Measurements from ENCODE around the gene THSD1. TPM values are rescaled to one million over a fixed set of nuclear protein-coding genes. Genes with fewer than 3 reads are reported as not detected.
A peak's percentile ranks its signal among the peaks of the same experiment; 100 is the strongest.

Gene THSD1
- total and polyA plus RNA-seq, 9 of the 15 experiments (the other 6 are each of a cell fraction or from before 2014, with no cell fraction given): 0.01 to 0.11 (median 0.04) TPM; not detected in 2

DNA sequence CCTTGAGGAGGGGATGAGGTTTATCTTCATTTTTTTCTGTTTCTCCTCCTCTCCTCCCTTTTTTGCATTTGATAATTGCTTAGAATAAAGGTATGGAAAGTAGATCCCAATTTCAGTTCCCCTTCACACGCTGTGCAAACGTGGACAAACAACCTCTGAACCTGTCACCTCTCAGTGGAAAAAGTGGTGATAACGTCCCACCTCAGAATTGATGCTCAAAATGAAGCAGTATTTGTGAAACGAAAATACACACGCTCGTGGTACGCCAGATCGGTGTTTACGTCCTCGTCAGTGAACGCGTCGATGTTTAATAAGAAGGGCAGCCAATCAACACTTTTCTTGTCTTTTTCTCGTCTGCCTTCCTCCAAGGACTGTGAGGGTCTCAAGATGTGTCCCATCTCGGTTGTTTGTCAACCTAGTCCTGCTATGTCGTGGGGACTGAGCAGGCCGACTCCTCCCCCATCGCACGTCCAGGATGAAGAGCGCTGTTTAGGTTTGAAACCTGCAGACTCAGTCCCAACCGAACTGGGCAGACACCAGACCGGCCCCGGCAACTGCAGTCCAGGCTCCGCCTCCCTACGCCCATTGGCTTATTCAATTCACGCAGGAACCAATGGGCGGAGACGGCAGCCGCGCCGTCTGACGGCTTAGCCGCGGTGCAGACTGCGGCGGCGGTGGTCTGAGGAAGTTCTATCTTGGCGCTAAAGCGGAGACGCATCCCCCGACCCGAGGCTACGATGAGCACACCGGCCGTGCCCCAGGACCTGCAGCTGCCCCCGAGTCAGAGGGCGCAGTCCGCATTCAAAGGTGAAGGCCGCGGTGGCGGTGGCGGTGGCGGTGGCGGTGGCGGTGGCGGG lies 49.1 kb upstream of the THSD1 start, which contains the start of gene CKAP2 (continued):
- TF ChIP-seq SMARCE1 (IDR thresholded peaks at IDR 0.05): no peak
- no peak for TF ChIP-seq SRSF3 (IDR thresholded peaks at IDR 0.05; ENCODE audit: insufficient read depth, low read length)
- no peak for TF ChIP-seq PPARD (CRISPR knock-in tag; IDR thresholded peaks at IDR 0.05)
- peak; percentile 72 for TF ChIP-seq HNRNPLL (IDR thresholded peaks at IDR 0.05; ENCODE audit: low read depth, low read length, poor library complexity, severe bottlenecking)
- TF ChIP-seq, protein P1, sequence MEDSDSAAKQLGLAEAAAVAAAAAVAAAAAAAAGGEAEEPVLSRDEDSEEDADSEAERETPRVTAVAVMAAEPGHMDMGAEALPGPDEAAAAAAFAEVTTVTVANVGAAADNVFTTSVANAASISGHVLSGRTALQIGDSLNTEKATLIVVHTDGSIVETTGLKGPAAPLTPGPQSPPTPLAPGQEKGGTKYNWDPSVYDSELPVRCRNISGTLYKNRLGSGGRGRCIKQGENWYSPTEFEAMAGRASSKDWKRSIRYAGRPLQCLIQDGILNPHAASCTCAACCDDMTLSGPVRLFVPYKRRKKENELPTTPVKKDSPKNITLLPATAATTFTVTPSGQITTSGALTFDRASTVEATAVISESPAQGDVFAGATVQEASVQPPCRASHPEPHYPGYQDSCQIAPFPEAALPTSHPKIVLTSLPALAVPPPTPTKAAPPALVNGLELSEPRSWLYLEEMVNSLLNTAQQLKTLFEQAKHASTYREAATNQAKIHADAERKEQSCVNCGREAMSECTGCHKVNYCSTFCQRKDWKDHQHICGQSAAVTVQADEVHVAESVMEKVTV (CRISPR knock-in tag; IDR thresholded peaks at IDR 0.05): no peak
- peak; percentile 79 for TF ChIP-seq KDM5B (IDR thresholded peaks at IDR 0.05; ENCODE audit: insufficient replicate concordance, low read depth, low read length)
- no peak for TF ChIP-seq ZNF551 (CRISPR knock-in tag; IDR thresholded peaks at IDR 0.05)
- no peak for TF ChIP-seq NR4A1 (CRISPR knock-in tag; IDR thresholded peaks at IDR 0.05)
- TF ChIP-seq NR4A1 (tag; IDR thresholded peaks at IDR 0.05): no peak
- no peak for TF ChIP-seq NR1H2 (CRISPR knock-in tag; IDR thresholded peaks at IDR 0.05)
- TF ChIP-seq, protein P2, sequence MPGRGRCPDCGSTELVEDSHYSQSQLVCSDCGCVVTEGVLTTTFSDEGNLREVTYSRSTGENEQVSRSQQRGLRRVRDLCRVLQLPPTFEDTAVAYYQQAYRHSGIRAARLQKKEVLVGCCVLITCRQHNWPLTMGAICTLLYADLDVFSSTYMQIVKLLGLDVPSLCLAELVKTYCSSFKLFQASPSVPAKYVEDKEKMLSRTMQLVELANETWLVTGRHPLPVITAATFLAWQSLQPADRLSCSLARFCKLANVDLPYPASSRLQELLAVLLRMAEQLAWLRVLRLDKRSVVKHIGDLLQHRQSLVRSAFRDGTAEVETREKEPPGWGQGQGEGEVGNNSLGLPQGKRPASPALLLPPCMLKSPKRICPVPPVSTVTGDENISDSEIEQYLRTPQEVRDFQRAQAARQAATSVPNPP (IDR thresholded peaks at IDR 0.05; ENCODE audit: borderline replicate concordance, insufficient read depth, insufficient read length): no peak
- no peak for TF ChIP-seq ZNF696 (CRISPR knock-in tag; conservative IDR thresholded peaks at IDR 0.05)
- TF ChIP-seq MIER1 (IDR thresholded peaks at IDR 0.05; ENCODE audit: low read depth): no peak

All from K562 (cell line).